ENCODE data around the gene HERC3. TPM values are rescaled to one million over a fixed set of nuclear protein-coding genes. Genes with fewer than 3 reads are reported as not detected.

HERC3 gene
- total and polyA plus RNA-seq, 10 of the 15 experiments (the other 5 are each of a cell fraction or from before 2014, with no cell fraction given), result 0.52 to 18.2 (median 2.8) TPM

GRCh38 chr4:88604978-88605678, 12.8 kb downstream of the HERC3 start:
- in situ Hi-C loops (cut with MboI), result no loop called here
- no peaks in the 10 kb centered on the region for H4K20me1 ChIP-seq (ENCODE audit: control insufficient read depth, insufficient read depth)
- H3K36me3 ChIP-seq (ENCODE audit: control insufficient read depth in 2 of 2, insufficient read depth in 2 of 2, low read length in 1 of 2), result peaks cover 0 to 2% of the 10 kb centered on the region in 2 experiments; a peak in 2 of 4 replicates
- H3K4me3 ChIP-seq, result no peak overlapping the region
- ChIA-PET POLR2A (no interaction called here), RAD21 (ENCODE audit: unreplicated experiment) (no interaction called here), SMC1A (ENCODE audit: uncharacterized antibody, unreplicated experiment) (no interaction called here), CTCF (no interaction called here)
- intact Hi-C loops (cut with micrococcal nuclease; ENCODE audit: unreplicated experiment), result no loop called here
- no peak for TF ChIP-seq SPI1 (IDR thresholded peaks at IDR 0.05; ENCODE audit: borderline replicate concordance, insufficient read depth, low read depth, low read length)
- no peak for TF ChIP-seq WRNIP1 (IDR thresholded peaks at IDR 0.05; ENCODE audit: borderline replicate concordance, low read depth, low read length)
- TF ChIP-seq POLR2AphosphoS5 (IDR thresholded peaks at IDR 0.05; ENCODE audit: low read length), result no peak
- no peak for TF ChIP-seq ESRRA (IDR thresholded peaks at IDR 0.05; ENCODE audit: low read length)
- TF ChIP-seq CREB1 (IDR thresholded peaks at IDR 0.05; ENCODE audit: low read depth), result no peak
- TF ChIP-seq STAT3 (IDR thresholded peaks at IDR 0.05; ENCODE audit: low read depth, low read length), result no peak
- TF ChIP-seq ZBTB40 (IDR thresholded peaks at IDR 0.05; ENCODE audit: borderline replicate concordance), result no peak
- TF ChIP-seq ATF3 (IDR thresholded peaks at IDR 0.05; ENCODE audit: borderline replicate concordance, extremely low read depth, low read depth, low read length), result no peak
- TF ChIP-seq FOXM1 (IDR thresholded peaks at IDR 0.05; ENCODE audit: low read depth, low read length), result no peak
- no peak for TF ChIP-seq EP300 (IDR thresholded peaks at IDR 0.05; ENCODE audit: borderline replicate concordance in 1 of 2, control insufficient read depth in 1 of 2, low read depth in 2 of 2, low read length in 2 of 2)
- no peak for TF ChIP-seq HSF1 (IDR thresholded peaks at IDR 0.05; ENCODE audit: low read depth, low read length)
- TF ChIP-seq SP1 (IDR thresholded peaks at IDR 0.05; ENCODE audit: low read depth, low read length), result no peak
- TF ChIP-seq CBX5 (IDR thresholded peaks at IDR 0.05; ENCODE audit: low read depth), result no peak
- TF ChIP-seq SRF (IDR thresholded peaks at IDR 0.05; ENCODE audit: low read depth in 2 of 2, low read length in 2 of 2), result no peak
- H2AFZ ChIP-seq (ENCODE audit: control insufficient read depth, low read depth, low read length), result no peak overlapping the region
- no peak overlapping the region for H3K9ac ChIP-seq (ENCODE audit: control insufficient read depth, insufficient read depth, low read length)
- H3K27me3 ChIP-seq (replicated peaks in 1 of 2; ENCODE audit: control insufficient read depth in 2 of 2, insufficient read depth in 2 of 2, low read length in 1 of 2), result no peaks in the 10 kb centered on the region
- H3K27ac ChIP-seq (ENCODE audit: control insufficient read depth, insufficient read depth), result no peak overlapping the region
- BruUV-seq (replicated peaks), result no TSS peak
- 88% methylated on average over 1 of the region's 1 CpG for WGBS (ENCODE audit: insufficient coverage, insufficient replicate concordance, low lambda C conversion rate, missing lambda C conversion rate)
- no peak overlapping the region for H3K4me2 ChIP-seq (ENCODE audit: control insufficient read depth, insufficient read depth)
- ATAC-seq, result no peak
- peaks cover 2% of the 10 kb centered on the region; the same call in 1 of the 3 replicates for H3K9me3 ChIP-seq (replicated peaks; ENCODE audit: control insufficient read depth, insufficient read depth, low read length)
- no peak for DNase-seq (ENCODE audit: low read depth, low spot score)
- FAIRE-seq, result no peak
- no peaks in the 10 kb centered on the region for H3K79me2 ChIP-seq (ENCODE audit: control insufficient read depth, insufficient read depth, low read length)
- H3K4me1 ChIP-seq (ENCODE audit: control insufficient read depth, insufficient read depth, low read length), result peaks cover 3% of the 10 kb centered on the region; the same call in 1 of the 2 replicates
